ENCODE data around the gene CMBL.

GRCh38 chr5:10323588-10324488 is 16.1 kb upstream of the CMBL start:
- TF ChIP-seq, protein P1, sequence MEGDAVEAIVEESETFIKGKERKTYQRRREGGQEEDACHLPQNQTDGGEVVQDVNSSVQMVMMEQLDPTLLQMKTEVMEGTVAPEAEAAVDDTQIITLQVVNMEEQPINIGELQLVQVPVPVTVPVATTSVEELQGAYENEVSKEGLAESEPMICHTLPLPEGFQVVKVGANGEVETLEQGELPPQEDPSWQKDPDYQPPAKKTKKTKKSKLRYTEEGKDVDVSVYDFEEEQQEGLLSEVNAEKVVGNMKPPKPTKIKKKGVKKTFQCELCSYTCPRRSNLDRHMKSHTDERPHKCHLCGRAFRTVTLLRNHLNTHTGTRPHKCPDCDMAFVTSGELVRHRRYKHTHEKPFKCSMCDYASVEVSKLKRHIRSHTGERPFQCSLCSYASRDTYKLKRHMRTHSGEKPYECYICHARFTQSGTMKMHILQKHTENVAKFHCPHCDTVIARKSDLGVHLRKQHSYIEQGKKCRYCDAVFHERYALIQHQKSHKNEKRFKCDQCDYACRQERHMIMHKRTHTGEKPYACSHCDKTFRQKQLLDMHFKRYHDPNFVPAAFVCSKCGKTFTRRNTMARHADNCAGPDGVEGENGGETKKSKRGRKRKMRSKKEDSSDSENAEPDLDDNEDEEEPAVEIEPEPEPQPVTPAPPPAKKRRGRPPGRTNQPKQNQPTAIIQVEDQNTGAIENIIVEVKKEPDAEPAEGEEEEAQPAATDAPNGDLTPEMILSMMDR (IDR thresholded peaks at IDR 0.05): no peak
- TF ChIP-seq POLR2A (IDR thresholded peaks at IDR 0.05): no peak

Measured in thyroid gland (tissue), 4 donors.